Stimulated activated CD4-positive, alpha-beta T cell treated with anti-CD3 and anti-CD28 coated beads, Interleukin-12 subunit alpha, Interleukin-12 subunit beta, amount 100 ng/mL, for 48 hours (primary cell): ENCODE measurements around the gene FAM98C.

Experiments used
- DNase-seq, 3 donors: peaks; one replicate each; pipeline ENCODE4 v3.0.0-alpha.2; 2020; ENCODE audit warnings: low read depth in 2 of 3, low spot score in 1 of 3

Gene FAM98C

GRCh38 chr19:38425222-38425809, 22.4 kb downstream of the FAM98C start:
- no peak for DNase-seq

- DNase-seq = peak in 1 of 3 donors; percentile 34
Observed at GRCh38 chr19:38425810-38426466, 23.0 kb downstream of the FAM98C start, which contains the start of gene RASGRP4. TSS of gene RASGRP4 (minus strand) at chr19:38426219. CDS start at chr19:38426091, 128 bp downstream.

GRCh38 chr19:38427035-38427677, 24.3 kb downstream of the FAM98C start:
- DNase-seq = peak in 2 of 3 donors; percentile 47 to 52

GRCh38 chr19:38429055-38429810, 26.3 kb downstream of the FAM98C start:
- DNase-seq = peak in 2 of 3 donors; percentile 27 to 37

GRCh38 chr19:38429811-38430156, 26.9 kb downstream of the FAM98C start:
- no peak for DNase-seq

- DNase-seq = no peak
Observed at GRCh38 chr19:38430931-38431330, 28.0 kb downstream of the FAM98C start.

GRCh38 chr19:38433268-38433733, 30.4 kb downstream of the FAM98C start, which contains the start of gene RYR1:
TSS of gene RYR1 (plus strand) at chr19:38433691. CDS start at chr19:38433830, 139 bp downstream.
- peak in 1 of 3 donors; percentile 60 for DNase-seq

- DNase-seq = no peak
Observed at GRCh38 chr19:38434549-38435051, 31.7 kb downstream of the FAM98C start.

- no peak for DNase-seq
Observed at GRCh38 chr19:38437295-38437694, 34.4 kb downstream of the FAM98C start.

GRCh38 chr19:38437917-38438316, 35.0 kb downstream of the FAM98C start:
- no peak for DNase-seq

GRCh38 chr19:38440592-38440991, 37.7 kb downstream of the FAM98C start:
- no peak for DNase-seq

GRCh38 chr19:38441657-38442348, 38.9 kb downstream of the FAM98C start:
- DNase-seq = no peak

- no peak for DNase-seq
Observed at GRCh38 chr19:38442736-38443135, 39.8 kb downstream of the FAM98C start.

GRCh38 chr19:38443458-38443999, 40.6 kb downstream of the FAM98C start:
- DNase-seq = no peak

- no peak for DNase-seq
Observed at GRCh38 chr19:38444026-38444425, 41.1 kb downstream of the FAM98C start.

GRCh38 chr19:38445362-38445761, 42.5 kb downstream of the FAM98C start:
- no peak for DNase-seq

GRCh38 chr19:38448225-38448624, 45.3 kb downstream of the FAM98C start:
- DNase-seq = no peak

GRCh38 chr19:38449518-38449917, 46.6 kb downstream of the FAM98C start:
- no peak for DNase-seq

- no peak for DNase-seq
Observed at GRCh38 chr19:38451036-38451435, 48.1 kb downstream of the FAM98C start.

- no peak for DNase-seq
Observed at GRCh38 chr19:38451629-38452028, 48.7 kb downstream of the FAM98C start.
